GM18951 (cell line): ENCODE measurements around the gene ASPHD1.
"Not testable (repeated sequence)": the region's sequence is repeated elsewhere in the genome, so short reads cannot be mapped to it uniquely, and the experiment has no call there.

Source experiments
- POLR2A ChIP-seq: IDR thresholded peaks from 4 replicates; pipeline ENCODE4 v1.6.1; 2011; ENCODE audit warnings: mild to moderate bottlenecking; ENCODE audit not compliant: insufficient read length, insufficient read depth; ENCODE audit errors: extremely low read depth
- in situ Hi-C: fragments of 300-500 bp; cut with MboI; formaldehyde crosslinking; loops from one replicate; pipeline ENCODE4 v1.12.0; 2022; ENCODE audit warnings: low sequenced_read_pairs, mixed read lengths, inconsistent platforms; ENCODE audit not compliant: unreplicated experiment

The ASPHD1 gene

GRCh38 chr16:29868396-29869009 lies 31.8 kb upstream of the ASPHD1 start:
- in situ Hi-C loops = no loop called here
- no peak for TF ChIP-seq POLR2A

- in situ Hi-C loops = not testable (repeated sequence)
Measured at GRCh38 chr16:29869067-29869466, 31.2 kb upstream of the ASPHD1 start.

GRCh38 chr16:29871822-29872546 lies 28.3 kb upstream of the ASPHD1 start:
- in situ Hi-C loops = no loop called here
- TF ChIP-seq POLR2A = no peak

- no peak for TF ChIP-seq POLR2A
Measured at GRCh38 chr16:29873319-29873718, 27.0 kb upstream of the ASPHD1 start.

DNA sequence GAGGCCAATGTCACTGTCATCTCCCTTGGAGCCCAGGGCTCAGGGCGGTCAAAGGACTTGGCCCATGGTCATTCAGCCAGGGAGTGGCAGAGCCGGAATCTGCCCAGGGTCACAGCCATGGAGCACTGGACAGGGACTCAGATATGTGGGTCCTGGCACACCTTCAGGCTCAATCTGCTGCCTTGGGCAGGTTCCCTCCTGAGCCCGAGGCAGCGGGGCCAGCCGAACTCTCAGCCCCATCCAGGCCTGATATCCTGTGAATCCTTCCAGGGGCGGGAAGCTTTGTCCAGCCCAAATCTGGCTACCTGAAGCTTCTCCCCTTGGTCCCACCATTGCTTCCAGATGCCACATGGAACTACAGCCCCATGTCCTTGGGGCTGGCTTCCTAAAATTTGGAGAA lies 25.1 kb upstream of the ASPHD1 start:
- TF ChIP-seq POLR2A = no peak
- in situ Hi-C loops = no loop called here

More at GRCh38 chr16:29873319-29873718, 27.0 kb upstream of the ASPHD1 start:
- in situ Hi-C loops = no loop called here

- in situ Hi-C loops = no loop called here
- no peak for TF ChIP-seq POLR2A
Measured at GRCh38 chr16:29876217-29876593, 24.1 kb upstream of the ASPHD1 start.

DNA sequence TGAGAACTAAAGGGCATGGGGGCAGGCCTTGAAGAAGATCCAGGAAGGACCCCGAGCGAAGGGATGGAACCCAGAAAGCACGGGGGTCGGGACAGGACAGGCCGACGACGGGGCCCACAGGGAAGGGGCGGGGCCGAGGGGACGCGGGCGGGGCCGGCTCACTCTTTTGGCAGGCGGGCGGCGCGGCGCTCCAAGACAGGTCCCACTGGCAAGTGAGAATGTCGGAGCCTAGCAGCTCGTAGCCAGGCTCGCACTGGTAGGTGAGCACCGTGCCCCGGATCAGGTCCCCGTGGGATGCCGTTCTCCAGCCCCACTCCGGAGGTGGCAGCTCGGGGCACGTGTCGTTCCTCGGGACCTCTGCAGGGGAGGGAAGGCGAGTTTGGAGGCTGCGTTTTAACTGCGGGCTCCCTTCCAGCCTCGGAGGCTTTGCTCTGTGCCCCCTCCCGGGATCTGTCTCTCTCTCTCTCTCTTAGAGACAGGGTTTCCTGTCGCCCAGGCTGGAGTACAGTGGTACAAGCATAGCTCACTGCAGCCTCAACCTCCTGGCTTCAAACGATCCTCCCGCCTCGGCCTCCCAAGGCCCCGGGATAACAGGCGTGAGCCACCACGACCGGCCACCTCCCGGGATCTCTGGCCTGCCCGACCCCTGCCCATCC lies 23.6 kb upstream of the ASPHD1 start:
- in situ Hi-C loops = no loop called here
- TF ChIP-seq POLR2A = no peak

DNA sequence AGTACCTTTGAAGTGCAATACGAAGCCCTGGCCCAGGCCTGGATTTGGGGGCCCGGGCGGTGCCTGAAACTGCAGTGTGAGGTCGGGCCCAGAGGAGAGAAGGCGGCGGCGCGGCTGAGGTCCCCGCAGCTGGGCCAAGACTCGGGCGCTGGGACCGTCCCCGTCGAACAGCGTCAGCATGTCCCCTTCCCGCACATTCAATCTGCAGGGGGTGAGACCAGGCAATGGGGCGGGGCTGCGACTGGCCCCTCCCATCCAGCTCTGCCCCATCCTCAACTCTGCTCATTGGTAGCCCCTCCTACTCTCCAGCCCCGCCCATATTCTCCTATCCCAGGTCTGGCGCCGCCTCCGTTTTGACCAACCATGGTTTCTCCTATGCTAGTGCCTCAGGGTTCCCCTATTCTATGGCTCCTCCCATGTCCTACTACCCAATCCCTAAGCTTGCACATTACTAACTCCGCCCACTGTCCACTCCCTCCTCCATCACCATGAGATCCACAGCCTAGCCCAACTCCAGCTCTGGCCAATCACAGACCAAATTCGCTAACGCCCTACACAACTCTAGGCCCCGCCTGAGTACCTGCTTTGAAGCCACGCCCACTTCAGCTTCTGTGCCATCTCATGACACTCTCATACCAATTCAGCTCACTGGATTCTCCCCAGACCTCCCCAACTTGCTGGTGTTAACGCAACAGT lies 22.9 kb upstream of the ASPHD1 start:
- in situ Hi-C loops = no loop called here
- no peak for TF ChIP-seq POLR2A

- in situ Hi-C loops = no loop called here
- TF ChIP-seq POLR2A = no peak
Measured at GRCh38 chr16:29878172-29878571, 22.1 kb upstream of the ASPHD1 start.

GRCh38 chr16:29881050-29881449 lies 19.2 kb upstream of the ASPHD1 start:
- in situ Hi-C loops = no loop called here
- TF ChIP-seq POLR2A = no peak

- in situ Hi-C loops = no loop called here
- TF ChIP-seq POLR2A = no peak
Measured at GRCh38 chr16:29883987-29884386, 16.3 kb upstream of the ASPHD1 start.

- in situ Hi-C loops = not testable (repeated sequence)
Measured at GRCh38 chr16:29889372-29889771, 10.9 kb upstream of the ASPHD1 start.

DNA sequence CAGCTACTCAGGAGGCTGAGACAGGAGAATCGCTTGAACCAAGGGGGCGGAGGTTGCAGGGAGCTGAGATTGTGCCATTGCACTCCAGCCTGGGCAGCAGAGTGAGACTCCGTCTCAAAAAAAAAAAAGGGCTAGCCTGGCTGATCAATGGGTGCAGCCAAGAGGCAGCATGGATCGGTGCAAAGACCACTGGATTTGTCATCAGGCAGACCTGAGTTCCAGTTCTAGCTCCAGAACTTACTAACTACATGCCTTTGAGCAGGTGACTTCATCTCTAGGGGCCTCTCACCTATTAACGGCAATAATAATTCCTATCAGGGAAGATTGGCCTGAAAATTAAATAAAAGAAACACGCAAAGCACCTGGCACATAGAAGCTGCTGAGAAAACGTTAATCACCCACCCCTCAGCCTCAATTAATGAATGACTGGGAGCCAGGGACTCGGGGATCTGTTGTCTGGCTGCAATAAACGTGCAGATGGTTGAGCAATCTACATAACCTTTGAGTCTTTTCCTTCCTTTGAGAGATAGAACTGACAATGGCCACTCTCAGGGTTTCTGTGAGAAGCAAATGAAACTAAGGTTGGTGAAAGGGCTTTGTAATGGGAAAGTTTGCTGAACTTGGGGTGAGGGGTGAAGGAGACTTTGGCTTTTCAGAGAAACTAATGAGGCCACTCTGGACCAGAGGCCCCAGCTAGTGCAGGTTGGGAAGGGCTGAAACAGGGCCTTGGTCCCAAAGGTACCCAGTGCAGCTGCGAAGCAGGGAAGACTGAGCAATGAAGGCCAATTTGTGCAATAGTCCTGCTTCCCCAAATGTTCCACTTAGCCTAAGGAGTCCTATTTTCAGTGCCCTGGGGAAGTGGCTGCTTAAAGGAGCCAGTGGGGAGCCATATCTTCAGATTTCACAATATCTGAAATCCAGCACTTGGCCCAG lies 8.5 kb upstream of the ASPHD1 start:
- in situ Hi-C loops = no loop called here
- TF ChIP-seq POLR2A = no peak
